GM12878 (cell line): ENCODE data around the gene CSTPP1. TPM values are rescaled to one million over a fixed set of nuclear protein-coding genes. Genes with fewer than 3 reads are reported as not detected.

Experiments
- ATAC-seq: fragments of 200-7000 bp; cut with Tn5 transposase; 3 replicates; pipeline ENCODE4 v1.9.1; 2020; ENCODE audit warnings: mild to moderate bottlenecking, moderate library complexity
- BruUV-seq: library from RNA; stranded (reverse); fragments of 400-500 nt; replicated peaks from 2 replicates; lab custom pipeline; 2021; lab: Mats Ljungman, UMichigan
- CTCF ChIA-PET: fragments of 300-600 bp; sonication (Branson Sonifier 250); formaldehyde crosslinking; extraction: SDS; loops from one replicate; lab custom pipeline; 2021; ENCODE audit warnings: inconsistent platforms; lab: Yijun Ruan, JAX
- POLR2A ChIA-PET: fragments of 350-600 bp; formaldehyde crosslinking; extraction: SDS; loops from one replicate; lab custom pipeline; 2021; ENCODE audit warnings: inconsistent platforms; lab: Charles Lee
- RAD21 ChIA-PET: fragments of 300-600 bp; sonication (Branson Sonifier 250); formaldehyde crosslinking; loops from one replicate; lab custom pipeline; 2023; ENCODE audit warnings: antibody characterized with exemption; ENCODE audit not compliant: unreplicated experiment; lab: Charles Lee
- SMC1A ChIA-PET: fragments of 300-600 bp; sonication (Branson Sonifier 250); formaldehyde crosslinking; loops from one replicate; lab custom pipeline; 2023; ENCODE audit not compliant: unreplicated experiment, uncharacterized antibody; lab: Charles Lee
- DNase-seq: peaks from one replicate; pipeline ENCODE4 v3.0.0-alpha.2; 2011; ENCODE audit warnings: low read depth, low spot score
- FAIRE-seq: peaks from 3 replicates; lab custom pipeline; 2011; peaks lifted over from hg19 to GRCh38; lab: Jason Lieb, UNC
- H2AFZ ChIP-seq: 2 replicates; pipeline ENCODE4 v1.6.0; 2011; ENCODE audit warnings: low read depth, low read length, control low read depth; ENCODE audit not compliant: control insufficient read depth
- H3K27ac ChIP-seq: 2 replicates; pipeline ENCODE4 v1.5.1; 2011; ENCODE audit warnings: control low read depth; ENCODE audit not compliant: control insufficient read depth, insufficient read depth
- H3K27me3 ChIP-seq, 2 experiments: replicated peaks in 1 of 2; 2 replicates each; pipeline versions ENCODE4 v1.6.0 to v1.6.1; 2011; ENCODE audit warnings: low read length in 1 of 2; ENCODE audit not compliant: control insufficient read depth in 2 of 2, insufficient read depth in 2 of 2
- H3K36me3 ChIP-seq, 2 experiments: 2 replicates each; pipeline ENCODE4 v1.5.1; 2011; ENCODE audit warnings: low read length in 1 of 2; ENCODE audit not compliant: control insufficient read depth in 2 of 2, insufficient read depth in 2 of 2
- H3K4me1 ChIP-seq: 2 replicates; pipeline ENCODE4 v1.6.1; 2011; ENCODE audit warnings: mild to moderate bottlenecking, low read length, moderate library complexity, mixed read lengths; ENCODE audit not compliant: control insufficient read depth, insufficient read depth
- H3K4me2 ChIP-seq: 2 replicates; pipeline ENCODE4 v1.6.0; 2011; ENCODE audit warnings: control low read depth; ENCODE audit not compliant: control insufficient read depth, insufficient read depth
- H3K4me3 ChIP-seq: fragments of 200-600 bp; sonication (generic); 2 replicates; pipeline ENCODE4 v1.5.1; 2016
- H3K79me2 ChIP-seq: 2 replicates; pipeline ENCODE4 v1.6.0; 2011; ENCODE audit warnings: low read length; ENCODE audit not compliant: control insufficient read depth, insufficient read depth
- H3K9ac ChIP-seq: 2 replicates; pipeline ENCODE4 v1.8.0; 2011; ENCODE audit warnings: low read length, control low read depth, mixed read lengths; ENCODE audit not compliant: control insufficient read depth, insufficient read depth
- H3K9me3 ChIP-seq: replicated peaks from 3 replicates; pipeline ENCODE4 v1.5.1; 2011; ENCODE audit warnings: mild to moderate bottlenecking, low read length; ENCODE audit not compliant: control insufficient read depth, insufficient read depth
- H4K20me1 ChIP-seq: 2 replicates; pipeline ENCODE4 v1.6.0; 2011; ENCODE audit not compliant: control insufficient read depth, insufficient read depth
- SIX5 ChIP-seq: IDR thresholded peaks from 2 replicates; pipeline ENCODE4 v1.6.1; 2011; ENCODE audit warnings: mild to moderate bottlenecking, low read depth, low read length, moderate library complexity; ENCODE audit not compliant: severe bottlenecking
- ZBTB11 ChIP-seq: fragments of 450-650 bp; formaldehyde crosslinking; IDR thresholded peaks from 2 replicates; pipeline ENCODE4 v1.5.0; 2022; ENCODE audit warnings: mild to moderate bottlenecking, missing genetic modification characterization
- ZNF207 ChIP-seq: fragments of 450-650 bp; IDR thresholded peaks from 2 replicates; pipeline ENCODE4 v1.6.1; 2014; ENCODE audit warnings: antibody characterized with exemption, mild to moderate bottlenecking, borderline replicate concordance
- WGBS: methylation state at CpG from one replicate; pipeline ENCODE4 v1.1.6; 2016; ENCODE audit warnings: low lambda C conversion rate; ENCODE audit not compliant: insufficient replicate concordance, insufficient coverage; ENCODE audit errors: missing lambda C conversion rate; 5-methylcytosine and 5-hydroxymethylcytosine counted together
- in situ Hi-C: fragments of 300-500 bp; cut with MboI; formaldehyde crosslinking; loops from 9 replicates; pipeline ENCODE4 v1.14.3; 2018; ENCODE audit warnings: mixed read lengths
- intact Hi-C: fragments of 100-400 bp; cut with micrococcal nuclease; formaldehyde crosslinking; loops from one replicate; pipeline ENCODE4 v1.14.2; 2022; ENCODE audit not compliant: unreplicated experiment
- polyA plus RNA-seq, 11 experiments: library from polyadenylated mRNA; depleted of rRNA in 4 of 11; unstranded in 6 of 11; stranded (reverse) in 5 of 11; fragments of >200 nt; fragmentation: Nextera tagmentation in 4 of 11; fragmentation: Illumina TruSeq in 1 of 11; extraction: Ambion mirVana in 4 of 11; extraction: Trizol in 1 of 11; gene quantifications; 1 replicate in 1 of 11; 2 replicates in 10 of 11; pipeline versions ENCODE4 v1.2.1 to v1.2.3, GENCODE V29; 2011 to 2016; ENCODE audit warnings: inconsistent platforms in 2 of 11, missing spikeins in 2 of 11, low read depth in 1 of 11
- total RNA-seq, 4 experiments: library from RNA; depleted of rRNA in 3 of 4; stranded (reverse); fragments of >200 nt in 3 of 4; fragmentation: Illumina TruSeq in 1 of 4; extraction: Trizol in 1 of 4; gene quantifications; 2 replicates each; pipeline versions ENCODE4 v1.2.1 to v1.2.3, GENCODE V29; 2013 to 2021

CSTPP1 gene
- total and polyA plus RNA-seq, 10 of the 15 experiments (the other 5 are each of a cell fraction or from before 2014, with no cell fraction given) = 7.1 to 23.4 (median 17.5) TPM

- Histone ChIP-seq H3K79me2 (no peaks in the 10 kb centered on the region), H3K9me3 (no peaks in the 10 kb centered on the region), H3K4me3 (no peak overlapping the region), H4K20me1 (no peaks in the 10 kb centered on the region), H3K4me2 (no peak overlapping the region), H3K4me1 (peaks cover 2% of the 10 kb centered on the region; the same call in 1 of the 2 replicates), H3K36me3 (peaks cover 0 to 3% of the 10 kb centered on the region in 2 experiments; a peak in 1 of 4 replicates), H3K27ac (no peak overlapping the region), H3K9ac (no peak overlapping the region), H2AFZ (no peak overlapping the region), H3K27me3 (no peaks in the 10 kb centered on the region)
- CTCF ChIA-PET = interaction anchor here (0.9 kb wide), 1 partner anchor 16 kb away, joined by 3 read pairs; no protein-coding TSS in a partner anchor
- RAD21 ChIA-PET = no interaction called here
- SMC1A ChIA-PET = no interaction called here
- TF ChIP-seq SIX5 (no peak), ZNF207 (no peak), ZBTB11 (no peak)
- in situ Hi-C loops = no loop called here
- BruUV-seq = no TSS peak
- intact Hi-C loops = no loop called here
- no peak for ATAC-seq
- no peak for FAIRE-seq
- POLR2A ChIA-PET = no interaction called here
- no peak for DNase-seq
- WGBS = 83% methylated on average over 3 of the region's 3 CpGs
Measured at GRCh38 chr11:47136921-47137320, 200.4 kb downstream of the CSTPP1 start.
